ENCODE measurements around the gene DRC3.
"Not testable (repeated sequence)": the region's sequence is repeated elsewhere in the genome, so short reads cannot be mapped to it uniquely, and the experiment has no call there.

The DRC3 gene

DNA sequence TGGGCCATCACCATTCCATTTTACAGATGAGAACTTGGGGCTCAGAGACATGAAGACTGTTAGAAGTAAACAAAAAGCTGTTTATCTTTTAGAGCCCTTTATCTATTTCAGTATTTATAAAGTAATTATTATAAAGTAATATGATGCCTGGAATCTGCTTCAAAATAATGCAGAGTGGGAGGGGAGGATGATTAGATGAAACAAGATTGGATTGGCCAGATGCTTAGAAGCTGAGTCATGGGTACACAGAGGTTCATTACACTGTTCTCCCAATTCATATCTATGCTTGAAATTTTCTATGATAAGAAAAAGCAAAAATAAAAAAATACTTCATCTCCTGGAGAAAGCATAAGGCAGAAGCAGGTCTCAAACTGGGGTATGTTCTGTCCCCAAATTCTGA is 29.8 kb upstream of the DRC3 start:
- no peak for DNase-seq

DNA sequence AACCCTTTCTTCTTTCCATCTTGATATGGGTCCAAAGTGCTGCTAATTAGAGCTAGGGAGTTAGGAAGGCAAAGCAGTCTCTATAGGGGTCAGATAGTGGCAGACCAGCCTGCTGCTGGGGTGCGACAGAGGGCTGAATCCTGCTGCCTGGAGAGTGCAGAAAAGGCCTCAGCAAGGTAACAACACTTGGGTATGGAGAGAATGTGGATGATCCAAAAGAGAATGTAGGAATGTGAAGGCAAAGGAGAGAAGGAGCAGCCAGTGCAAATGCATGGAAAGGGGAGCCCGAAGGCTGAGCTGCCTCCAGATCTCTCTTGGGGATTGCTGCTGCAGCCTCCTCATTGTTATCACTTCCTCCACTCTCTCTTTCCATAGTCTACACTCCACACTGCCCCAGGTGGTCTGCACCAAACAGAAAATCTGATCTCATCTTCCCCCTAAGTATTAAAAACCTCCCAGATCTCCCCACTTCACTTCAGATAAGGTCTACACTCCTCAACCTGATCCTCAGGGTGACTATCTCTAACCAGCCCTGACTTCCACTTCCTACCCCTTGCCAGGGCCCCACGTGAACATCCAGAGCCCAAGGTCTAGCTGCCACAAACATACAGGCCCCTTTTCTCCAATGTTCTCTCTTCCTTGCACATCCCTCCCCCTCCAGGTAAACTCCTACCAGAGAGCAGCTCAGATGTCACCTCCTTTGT is 29.2 kb upstream of the DRC3 start:
- no peak for DNase-seq

DNA sequence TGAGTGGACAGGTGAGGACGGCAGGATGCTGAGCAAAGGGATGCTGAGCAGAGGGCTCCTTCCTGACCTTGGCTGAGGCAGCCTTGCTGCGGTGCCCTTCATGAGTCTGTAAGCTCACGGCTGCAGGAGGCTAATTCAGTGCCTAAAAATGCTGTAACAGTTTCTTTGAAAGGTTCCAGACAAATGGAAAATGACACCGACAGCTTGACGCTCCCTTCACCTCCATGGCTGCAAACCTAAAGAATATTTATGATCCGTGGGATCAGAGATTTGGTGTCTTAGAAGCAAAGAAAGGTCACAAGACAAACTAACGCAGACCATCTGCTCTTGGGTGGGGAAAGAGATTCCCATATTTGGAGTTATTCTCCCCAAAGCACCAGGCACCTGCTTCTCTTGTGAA is 28.4 kb upstream of the DRC3 start:
- DNase-seq, result peak in 1 of 14 donors; percentile 70

DNA sequence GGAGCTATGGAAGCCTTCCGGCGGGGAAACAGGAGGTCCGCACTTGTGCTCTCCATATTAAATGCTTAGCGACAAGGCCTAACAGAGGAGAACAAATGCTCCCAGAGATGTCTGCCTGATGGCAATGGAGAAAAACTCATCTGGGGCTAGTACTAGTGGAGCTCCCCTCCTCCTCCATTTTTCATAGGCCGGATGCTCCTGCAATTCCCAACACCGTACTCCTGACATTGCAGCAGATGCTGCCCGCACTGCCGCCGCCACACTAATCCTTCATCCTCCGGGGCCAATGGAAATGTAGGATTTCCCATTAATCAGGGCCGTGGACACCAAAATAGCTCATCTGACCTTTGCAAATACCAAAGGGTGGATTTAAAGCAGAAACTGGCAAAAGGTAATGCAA is 27.9 kb upstream of the DRC3 start:
- peak in 1 of 14 donors; percentile 70 for DNase-seq

DNA sequence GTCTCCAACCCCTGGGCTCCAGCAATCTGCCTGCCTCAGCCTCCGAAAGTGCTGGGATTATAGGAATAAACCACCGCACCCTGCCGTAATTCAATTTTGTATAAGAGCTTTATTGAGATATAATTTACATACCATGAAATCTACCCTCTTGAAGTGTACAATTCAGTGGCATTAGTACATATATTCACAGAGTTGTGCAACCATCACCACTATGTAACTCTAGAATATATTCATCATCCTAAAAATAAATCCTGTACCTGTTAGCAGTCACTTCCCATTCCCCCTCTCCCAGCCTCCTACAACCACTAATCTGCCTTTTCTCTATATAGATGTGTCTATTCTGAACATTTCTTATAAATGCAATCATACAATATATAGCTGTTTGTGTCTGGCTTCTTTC is 26.6 kb upstream of the DRC3 start:
- DNase-seq, result no peak

DNA sequence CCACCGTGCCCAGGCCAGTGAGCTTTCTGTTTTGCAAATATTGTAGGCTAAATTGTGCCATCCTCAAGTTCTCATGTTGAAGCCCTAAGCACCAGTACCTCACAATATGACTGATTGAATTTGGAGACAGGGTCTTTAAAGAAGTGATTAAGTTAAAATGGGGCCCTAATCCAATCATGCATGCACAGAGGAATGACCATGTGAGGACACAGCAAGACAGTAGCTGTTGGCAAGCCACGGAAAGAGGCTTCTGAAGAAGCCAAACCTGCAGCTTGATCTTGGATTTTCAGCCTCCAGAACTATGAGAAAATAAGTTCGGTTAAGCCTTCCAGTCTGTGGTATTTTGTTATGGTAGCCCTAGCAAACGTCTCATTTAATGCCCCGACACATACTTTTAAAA is 25.4 kb upstream of the DRC3 start:
- no peak for DNase-seq

DNA sequence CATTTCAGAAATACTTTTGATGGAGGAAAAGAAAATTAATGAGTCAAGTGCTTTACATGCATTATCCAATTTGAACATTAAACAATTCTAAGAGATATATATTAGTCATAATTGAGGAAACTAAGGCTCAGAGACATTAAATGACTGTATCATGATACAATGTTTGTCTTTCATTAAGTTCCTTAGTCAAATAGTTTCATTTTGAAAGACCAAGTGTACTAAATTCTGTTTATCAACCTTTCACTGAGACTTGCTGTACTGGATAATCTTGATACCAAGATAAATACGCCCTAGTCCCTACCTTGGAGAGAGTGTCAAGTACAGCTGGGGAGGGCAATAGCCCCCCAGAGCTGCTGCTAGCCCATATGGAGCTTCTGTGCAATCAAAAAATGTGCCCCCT is 24.7 kb upstream of the DRC3 start:
- DNase-seq, result no peak

DNA sequence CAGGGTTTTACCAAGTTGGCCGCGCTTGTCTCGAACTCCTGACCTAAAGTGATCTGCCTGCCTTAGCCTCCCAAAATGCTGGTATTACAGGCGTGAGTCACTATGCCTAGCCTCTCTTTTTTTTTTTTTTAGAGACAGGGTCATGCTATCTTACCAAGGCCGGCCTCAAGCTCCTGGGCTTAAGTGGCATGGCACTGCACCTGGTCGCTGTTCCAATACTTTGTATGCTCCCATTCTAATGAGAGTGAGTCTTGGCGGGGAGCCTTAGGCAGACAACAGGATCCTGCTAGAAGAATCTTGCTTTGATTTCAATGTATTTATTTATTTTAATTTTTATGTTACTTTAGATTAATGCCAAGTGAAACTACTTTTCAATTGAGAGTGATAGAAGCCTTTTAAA is 22.3 kb upstream of the DRC3 start:
- DNase-seq, result no peak

DNA sequence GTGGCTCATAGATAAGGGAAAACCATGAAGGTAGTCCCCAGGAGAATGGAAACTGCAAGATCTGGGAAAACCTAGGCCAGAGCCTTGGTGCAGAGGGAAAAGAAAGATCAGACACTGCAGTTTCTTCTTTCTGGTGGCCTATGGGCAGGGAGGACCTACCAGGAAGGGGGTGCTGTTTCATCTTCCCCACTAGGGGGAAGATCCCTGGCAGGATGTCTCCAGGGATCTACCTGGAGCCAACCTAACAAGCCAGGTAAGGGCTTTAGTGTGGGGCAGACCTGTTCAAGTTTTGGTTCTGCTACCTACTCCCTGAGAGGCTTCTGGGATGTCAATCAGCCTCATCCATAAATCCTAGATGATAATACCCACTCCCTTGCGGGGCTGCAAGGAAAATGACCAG is 21.9 kb upstream of the DRC3 start:
- no peak for DNase-seq

DNA sequence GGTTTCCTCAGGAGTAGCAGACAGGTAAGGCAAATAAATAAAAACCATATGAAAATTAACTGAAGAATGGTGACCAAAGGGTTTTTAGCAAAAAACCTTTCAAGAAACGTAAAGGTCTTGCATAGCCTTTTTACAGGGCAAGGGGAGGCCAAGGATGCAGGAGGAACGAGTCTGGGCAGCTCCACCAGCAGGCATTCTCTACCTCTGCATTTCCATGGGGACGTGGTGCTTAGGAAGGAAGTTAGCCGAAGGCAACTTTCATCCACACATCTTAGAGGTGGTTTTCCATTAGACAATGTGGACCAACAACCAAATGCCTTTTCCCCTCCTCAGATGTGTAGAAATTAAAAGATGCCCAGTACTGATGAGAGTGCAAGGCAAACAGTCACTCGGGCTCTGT is 21.1 kb upstream of the DRC3 start:
- no peak for DNase-seq

DNA sequence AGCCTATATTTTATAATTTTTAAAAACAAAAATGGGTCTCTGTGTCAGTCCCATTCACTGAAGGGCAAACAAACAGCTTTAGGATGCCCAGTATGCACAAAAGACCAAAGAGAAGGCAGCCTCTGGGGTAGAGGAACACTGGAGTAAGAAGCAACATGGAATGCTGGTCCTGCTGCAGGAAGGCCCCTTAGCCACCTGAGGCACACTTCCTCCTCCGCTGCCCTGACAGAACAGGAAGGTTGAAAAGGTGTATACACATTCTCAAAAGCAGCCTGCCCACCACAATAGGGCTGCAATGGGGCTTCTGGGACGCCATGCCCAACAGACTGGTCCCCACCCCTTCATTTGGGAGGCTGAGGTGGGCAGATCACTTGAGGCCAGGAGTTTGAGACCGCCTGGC is 20.0 kb upstream of the DRC3 start:
- DNase-seq, result no peak

DNA sequence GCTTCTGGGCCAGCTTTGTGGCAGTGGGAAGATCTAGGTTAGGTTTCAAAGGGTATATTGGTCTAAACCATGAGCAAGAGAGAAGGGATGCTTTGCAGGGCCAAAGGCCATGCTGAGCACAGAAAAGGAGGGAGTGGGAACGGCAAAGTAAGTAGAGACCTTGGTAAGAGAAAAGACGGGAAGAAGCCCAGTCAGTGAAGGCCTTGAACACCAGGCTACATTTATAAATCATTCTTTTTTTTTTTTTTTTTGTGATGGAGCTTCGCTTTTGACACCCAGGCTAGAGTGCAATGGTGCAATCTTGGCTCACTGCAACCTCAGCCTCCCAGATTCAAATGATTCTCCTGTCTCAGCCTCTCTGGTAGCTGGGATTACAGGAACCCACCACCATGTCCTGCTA is 18.6 kb upstream of the DRC3 start:
- no peak for DNase-seq

DNA sequence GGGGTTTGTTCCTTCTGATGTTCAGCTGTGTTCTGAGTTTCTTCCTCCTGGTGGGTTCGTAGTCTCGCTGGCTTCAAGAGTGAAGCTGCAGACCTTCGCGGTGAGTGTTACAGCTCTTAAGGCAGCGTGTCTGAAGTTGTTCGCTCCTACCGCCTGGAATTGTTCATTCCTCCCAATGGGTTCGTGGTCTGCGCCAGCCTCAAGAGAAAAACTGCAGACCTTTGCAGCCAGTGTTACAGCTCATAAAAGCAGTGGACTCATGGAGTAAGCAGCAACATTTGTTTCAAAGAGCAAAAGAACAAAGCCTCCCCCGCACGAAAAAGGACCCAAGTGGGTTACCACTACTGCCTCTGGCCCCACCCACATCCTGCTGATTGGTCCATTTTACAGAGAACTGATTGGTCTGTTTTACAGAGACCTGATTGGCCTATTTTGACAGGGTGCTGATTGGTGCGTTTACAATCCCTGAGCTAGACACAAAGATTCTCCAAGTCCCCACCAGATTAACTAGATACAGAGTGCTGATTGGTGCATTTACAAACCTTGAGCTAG is 16.8 kb upstream of the DRC3 start:
- DNase-seq, result not testable (repeated sequence)

DNA sequence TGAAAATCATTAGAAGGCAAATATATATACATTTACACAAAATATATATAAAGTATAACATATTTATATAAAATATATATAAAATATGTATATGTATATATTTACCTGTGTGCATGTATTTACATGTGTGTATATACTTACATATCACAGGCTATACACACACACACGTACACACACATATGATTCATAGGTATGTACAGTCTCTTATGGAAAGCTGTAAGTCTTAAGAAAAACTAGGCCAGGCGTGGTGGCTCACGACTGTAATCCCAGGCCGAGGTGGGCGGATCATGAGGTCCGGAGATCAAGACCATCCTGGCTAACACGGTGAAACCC is 15.1 kb upstream of the DRC3 start:
- no peak for DNase-seq

DNA sequence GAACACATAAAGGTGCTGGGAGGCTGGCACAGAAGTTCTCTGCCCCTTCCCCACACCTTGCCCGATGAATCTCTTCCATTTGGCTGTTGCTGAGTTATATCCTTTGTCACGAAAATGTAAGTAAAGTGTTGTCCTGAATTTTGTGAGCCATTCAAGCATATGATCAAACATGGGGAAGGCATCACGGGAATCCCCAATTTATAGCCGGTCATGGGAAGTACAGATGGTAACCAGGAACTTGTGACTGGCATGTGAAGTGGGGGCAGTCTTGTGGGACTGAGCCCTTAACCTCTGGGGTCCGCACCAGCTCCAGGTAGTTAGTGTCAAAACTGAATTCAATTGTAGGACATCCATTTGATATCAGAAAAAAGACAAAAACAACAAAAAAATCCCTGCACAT is 13.7 kb upstream of the DRC3 start:
- DNase-seq, result no peak

DNA sequence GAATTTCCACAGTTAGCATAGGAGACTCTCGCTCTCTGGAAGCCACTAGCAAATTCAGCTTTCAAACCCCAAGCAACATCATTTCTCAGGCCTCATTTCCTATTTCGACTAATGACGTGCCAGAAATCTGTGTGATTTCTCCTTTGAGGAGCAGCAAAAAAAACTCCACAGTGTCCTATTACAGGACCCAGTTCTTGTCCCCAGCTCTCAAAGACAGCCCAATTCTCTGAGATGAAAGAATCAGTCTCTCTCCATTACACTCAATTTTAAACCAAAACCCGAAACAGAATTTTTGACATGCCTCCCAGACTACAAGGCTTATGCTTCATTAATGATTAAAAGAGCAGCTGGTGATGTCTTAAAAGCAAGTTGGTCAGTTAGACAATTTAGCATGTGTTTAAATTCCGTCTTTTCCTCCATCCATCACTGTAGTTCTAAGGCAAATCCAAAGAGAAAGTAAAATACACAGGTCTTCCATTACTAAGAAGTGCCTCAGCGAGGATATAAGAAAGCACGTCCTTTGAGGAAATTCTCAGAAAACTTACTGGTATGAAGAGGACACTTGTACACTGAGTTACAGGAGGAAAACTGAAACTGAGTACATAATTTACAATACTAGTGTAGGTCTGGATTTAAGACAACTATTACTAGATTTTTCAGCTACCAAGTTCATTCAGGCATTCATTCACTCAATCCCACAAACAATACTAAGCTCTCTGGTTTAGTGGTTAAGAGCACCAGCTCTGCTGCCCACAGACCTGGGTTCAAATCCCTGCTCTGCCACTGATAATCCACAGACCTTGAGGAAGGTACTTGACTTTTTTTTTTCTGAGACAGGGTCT is 12.9 kb upstream of the DRC3 start:
- DNase-seq, result no peak

DNA sequence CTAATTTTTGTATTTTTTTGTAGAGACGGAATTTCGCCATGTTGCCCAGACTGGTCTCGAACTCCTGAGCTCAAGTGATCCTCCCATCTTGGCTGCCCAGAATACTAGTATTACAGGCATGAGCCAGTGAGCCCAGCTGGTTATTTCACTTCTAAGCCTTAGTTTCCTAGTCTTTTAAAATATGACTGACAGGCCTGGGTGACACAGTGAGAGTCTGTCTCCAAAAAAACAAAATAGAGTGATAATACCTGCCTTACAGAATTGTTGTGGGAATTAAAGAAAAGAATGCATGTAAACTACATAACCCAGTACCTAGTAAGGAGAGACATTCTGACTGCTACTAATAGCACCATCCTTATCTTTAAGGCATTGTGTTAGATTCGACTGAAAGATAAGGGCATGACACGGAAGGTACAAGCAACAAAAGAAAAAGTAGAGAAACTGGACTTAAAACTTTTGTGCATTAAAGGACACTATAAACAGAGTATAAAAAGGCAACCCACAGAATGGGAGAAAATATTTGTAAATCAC is 12.1 kb upstream of the DRC3 start:
- no peak for DNase-seq

DNA sequence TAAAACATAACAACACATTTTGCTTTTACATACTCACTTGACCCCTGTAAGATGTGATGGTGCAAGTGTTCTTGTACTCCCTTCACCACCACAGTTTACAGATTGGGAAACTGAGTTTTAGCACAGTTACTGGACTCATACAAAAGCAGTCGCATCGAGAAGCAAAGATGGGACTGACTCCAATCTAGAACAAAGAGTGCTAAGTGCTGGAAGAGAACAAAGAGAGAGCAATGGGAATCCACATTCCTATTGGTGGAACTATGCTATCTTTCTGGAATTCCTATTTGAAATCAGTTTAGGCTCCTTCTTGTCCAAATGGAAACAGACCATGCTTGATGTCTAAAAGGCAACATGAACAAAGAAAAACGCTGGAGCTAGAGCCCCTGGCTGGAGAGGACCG is 9.6 kb upstream of the DRC3 start:
- DNase-seq, result no peak

DNA sequence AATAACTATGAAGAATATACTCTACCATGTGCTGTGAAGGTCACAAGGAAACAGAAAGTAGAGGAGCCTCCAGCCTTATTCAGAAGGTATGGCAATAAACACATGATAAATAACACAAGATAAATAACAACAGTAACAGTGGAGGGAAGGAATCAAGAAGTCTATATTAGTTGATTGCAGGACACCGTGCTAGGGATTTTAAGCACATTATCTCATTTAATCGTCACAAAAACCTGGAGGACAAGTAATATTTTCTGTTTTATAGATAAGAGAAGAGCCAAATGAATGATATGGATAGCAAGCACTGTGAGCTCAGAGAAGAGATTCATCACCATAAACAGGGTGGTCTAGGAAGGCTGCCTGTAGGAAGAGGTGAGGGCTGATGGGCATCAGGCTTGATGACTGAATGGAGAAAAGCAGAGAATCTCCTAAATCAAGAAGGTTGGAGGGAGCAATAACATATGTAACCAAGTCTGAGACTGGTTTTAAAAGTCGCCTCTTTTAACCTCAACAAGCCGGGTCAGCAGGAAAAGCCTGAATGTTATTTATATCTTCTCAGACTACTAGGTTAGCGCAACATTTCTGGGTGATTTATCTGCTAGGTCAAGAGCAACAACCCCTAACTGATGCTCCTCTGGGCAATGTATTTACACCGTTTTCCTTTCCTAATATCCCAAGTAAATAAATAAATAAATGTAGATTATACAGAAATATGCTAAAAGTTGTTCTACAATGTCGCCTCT is 8.8 kb upstream of the DRC3 start:
- DNase-seq, result no peak

DNA sequence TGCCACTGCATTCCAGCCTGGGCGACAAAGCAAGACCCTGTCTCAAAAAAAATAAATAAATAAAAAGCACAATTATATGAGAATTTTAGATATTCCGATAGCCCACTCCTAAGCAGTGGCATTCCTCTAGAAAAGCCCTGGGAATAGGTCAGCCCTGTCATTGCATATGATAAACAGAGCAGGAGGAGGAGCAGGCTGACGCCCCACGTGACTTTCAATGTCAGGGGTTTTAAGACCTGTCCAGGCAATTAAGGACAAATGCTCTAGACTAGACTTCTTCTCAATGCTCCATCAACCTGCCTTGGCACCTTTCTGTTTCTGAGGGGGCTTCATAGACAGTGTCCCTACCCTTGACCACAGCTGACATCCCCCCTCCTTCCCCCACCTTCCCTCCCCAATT is 8.0 kb upstream of the DRC3 start:
- DNase-seq, result no peak

DNA sequence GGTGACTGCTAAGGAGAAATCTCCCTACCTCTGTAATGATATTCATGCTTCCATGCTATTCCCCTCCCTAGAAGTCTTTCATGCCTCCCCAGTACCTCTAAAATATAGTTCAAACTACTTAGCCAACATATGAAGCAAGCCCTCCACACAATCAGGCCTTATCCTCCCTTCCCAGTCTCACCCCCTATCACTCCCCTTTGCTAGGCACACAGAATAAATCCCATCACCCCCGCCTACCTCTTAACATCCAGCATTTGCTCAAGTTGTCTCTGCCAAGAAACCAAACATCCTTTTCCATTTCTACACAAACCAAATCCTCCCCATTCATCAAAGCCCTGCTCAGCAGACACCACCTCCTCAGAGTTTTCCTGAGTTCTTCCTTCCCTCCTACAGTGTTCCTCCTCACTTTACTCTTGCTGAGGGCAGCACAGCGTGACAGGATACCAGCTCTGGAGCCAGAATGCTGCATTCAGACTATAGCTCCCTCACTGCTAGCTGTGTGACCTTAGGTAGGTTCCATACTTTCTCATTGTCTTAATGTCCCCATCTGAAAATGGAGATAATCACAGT is 7.4 kb upstream of the DRC3 start:
- DNase-seq, result no peak

DNA sequence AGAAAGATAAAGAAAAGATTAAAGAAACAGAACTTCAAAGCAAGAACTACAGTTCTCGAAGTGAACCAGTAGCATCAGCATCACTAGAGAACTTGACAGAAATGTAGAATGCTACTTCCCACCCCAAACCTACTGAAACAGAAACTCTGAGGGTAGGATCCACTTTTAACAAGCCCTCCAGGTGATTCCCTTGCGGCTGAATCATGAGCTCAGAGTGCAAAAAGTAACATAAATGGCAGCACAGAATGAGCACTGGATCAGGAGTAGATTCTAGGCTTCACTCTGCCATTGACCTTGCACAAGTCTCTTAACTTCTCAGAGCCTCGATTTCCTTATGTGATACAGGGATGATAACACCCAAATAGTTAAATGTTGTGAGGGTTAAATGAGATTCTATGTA is 6.3 kb upstream of the DRC3 start:
- DNase-seq, result no peak

Data from C1 segment of cervical spinal cord (tissue), 14 donors.